ENCODE measurements around the gene APBA1.

DNA sequence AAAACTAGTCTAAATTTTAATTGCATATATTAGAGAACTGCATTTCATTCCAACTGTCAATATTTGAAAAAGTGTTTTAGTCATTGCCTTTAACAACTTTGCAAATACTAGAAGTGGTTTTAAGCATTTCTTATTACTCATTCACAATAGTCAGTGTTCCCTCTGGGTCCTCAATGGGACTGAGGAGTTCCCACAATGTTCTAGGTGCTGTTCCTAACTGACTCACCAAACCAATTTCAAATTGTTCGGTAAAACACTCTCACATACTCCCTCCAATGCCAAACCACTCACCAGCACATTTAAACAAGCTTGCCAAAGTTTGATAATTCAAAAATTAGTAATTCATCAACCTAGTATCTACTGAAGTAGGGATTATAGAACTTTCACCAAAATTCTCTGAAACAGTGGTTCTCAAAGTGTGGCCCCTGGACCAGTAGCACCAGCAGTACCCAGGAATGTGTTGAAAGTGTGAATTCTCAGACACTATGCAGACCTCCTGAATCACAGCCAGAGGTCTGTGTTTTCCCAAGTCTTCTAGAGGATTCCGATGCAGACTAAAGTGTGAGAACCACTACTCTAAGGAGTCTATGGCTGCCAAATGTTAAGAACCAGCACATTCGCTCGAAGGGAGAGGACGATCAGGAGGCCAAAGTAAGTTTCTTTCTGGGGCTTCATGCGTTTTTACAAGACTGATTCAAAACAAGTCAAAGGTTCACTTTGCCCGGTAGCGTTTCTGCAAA is 72.8 kb downstream of the APBA1 start:
- TF ChIP-seq, protein P1, sequence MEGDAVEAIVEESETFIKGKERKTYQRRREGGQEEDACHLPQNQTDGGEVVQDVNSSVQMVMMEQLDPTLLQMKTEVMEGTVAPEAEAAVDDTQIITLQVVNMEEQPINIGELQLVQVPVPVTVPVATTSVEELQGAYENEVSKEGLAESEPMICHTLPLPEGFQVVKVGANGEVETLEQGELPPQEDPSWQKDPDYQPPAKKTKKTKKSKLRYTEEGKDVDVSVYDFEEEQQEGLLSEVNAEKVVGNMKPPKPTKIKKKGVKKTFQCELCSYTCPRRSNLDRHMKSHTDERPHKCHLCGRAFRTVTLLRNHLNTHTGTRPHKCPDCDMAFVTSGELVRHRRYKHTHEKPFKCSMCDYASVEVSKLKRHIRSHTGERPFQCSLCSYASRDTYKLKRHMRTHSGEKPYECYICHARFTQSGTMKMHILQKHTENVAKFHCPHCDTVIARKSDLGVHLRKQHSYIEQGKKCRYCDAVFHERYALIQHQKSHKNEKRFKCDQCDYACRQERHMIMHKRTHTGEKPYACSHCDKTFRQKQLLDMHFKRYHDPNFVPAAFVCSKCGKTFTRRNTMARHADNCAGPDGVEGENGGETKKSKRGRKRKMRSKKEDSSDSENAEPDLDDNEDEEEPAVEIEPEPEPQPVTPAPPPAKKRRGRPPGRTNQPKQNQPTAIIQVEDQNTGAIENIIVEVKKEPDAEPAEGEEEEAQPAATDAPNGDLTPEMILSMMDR (IDR thresholded peaks at IDR 0.05; ENCODE audit: low read depth, low read length) = no peak
- TF ChIP-seq MYC (IDR thresholded peaks at IDR 0.05; ENCODE audit: low read depth, low read length) (no peak), POLR2A (IDR thresholded peaks at IDR 0.05; ENCODE audit: extremely low read depth, insufficient read length) (no peak)
- TF ChIP-seq, protein P2, sequence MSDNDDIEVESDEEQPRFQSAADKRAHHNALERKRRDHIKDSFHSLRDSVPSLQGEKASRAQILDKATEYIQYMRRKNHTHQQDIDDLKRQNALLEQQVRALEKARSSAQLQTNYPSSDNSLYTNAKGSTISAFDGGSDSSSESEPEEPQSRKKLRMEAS (IDR thresholded peaks at IDR 0.05; ENCODE audit: low read depth, low read length) = no peak

All from NB4 (cell line).